ENCODE results near the gene ZSWIM5.

The ZSWIM5 gene

DNA sequence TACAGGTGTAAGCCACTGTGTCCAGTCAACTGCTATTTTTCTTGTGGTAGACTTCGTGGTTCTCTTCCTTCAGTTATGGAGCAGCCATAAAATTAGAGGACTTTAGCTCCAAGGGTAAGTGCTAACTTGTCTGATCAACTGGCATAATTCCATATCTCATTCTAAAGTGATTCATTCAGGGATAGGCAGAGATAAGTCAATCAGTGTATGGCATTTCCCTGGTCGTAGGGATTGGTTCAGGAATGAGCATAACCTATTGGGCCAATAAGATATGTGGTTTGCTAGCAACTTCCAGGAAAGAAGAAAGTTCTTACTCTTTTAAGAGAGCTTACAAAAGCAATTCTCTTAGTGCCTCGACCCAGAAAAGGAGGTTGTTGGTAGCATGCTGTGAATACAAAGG, 4.7 kb upstream of the ZSWIM5 start:
- TF ChIP-seq, protein P1, sequence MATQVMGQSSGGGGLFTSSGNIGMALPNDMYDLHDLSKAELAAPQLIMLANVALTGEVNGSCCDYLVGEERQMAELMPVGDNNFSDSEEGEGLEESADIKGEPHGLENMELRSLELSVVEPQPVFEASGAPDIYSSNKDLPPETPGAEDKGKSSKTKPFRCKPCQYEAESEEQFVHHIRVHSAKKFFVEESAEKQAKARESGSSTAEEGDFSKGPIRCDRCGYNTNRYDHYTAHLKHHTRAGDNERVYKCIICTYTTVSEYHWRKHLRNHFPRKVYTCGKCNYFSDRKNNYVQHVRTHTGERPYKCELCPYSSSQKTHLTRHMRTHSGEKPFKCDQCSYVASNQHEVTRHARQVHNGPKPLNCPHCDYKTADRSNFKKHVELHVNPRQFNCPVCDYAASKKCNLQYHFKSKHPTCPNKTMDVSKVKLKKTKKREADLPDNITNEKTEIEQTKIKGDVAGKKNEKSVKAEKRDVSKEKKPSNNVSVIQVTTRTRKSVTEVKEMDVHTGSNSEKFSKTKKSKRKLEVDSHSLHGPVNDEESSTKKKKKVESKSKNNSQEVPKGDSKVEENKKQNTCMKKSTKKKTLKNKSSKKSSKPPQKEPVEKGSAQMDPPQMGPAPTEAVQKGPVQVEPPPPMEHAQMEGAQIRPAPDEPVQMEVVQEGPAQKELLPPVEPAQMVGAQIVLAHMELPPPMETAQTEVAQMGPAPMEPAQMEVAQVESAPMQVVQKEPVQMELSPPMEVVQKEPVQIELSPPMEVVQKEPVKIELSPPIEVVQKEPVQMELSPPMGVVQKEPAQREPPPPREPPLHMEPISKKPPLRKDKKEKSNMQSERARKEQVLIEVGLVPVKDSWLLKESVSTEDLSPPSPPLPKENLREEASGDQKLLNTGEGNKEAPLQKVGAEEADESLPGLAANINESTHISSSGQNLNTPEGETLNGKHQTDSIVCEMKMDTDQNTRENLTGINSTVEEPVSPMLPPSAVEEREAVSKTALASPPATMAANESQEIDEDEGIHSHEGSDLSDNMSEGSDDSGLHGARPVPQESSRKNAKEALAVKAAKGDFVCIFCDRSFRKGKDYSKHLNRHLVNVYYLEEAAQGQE (IDR thresholded peaks at IDR 0.05; ENCODE audit: insufficient replicate concordance, low read depth), result no peak
- TF ChIP-seq SPI1 (IDR thresholded peaks at IDR 0.05; ENCODE audit: borderline replicate concordance, low read depth), result no peak
- no peak for TF ChIP-seq GABPA (IDR thresholded peaks at IDR 0.05; ENCODE audit: low read depth)
- TF ChIP-seq POLR2AphosphoS5 (IDR thresholded peaks at IDR 0.05; ENCODE audit: low read depth), result no peak
- TF ChIP-seq CTCF (IDR thresholded peaks at IDR 0.05; ENCODE audit: insufficient read depth, low read length), result no peak
- no peak for DNase-seq (ENCODE audit: low read depth in 1 of 2, low spot score in 1 of 2)
- Histone ChIP-seq H3K27me3 (ENCODE audit: insufficient read depth, poor library complexity, severe bottlenecking) (peaks cover 20% of the 10 kb centered on the region), H3K27ac (replicated peaks) (no peak overlapping the region), H3K4me3 (replicated peaks; ENCODE audit: insufficient read depth, low read length) (no peak overlapping the region)

DNA sequence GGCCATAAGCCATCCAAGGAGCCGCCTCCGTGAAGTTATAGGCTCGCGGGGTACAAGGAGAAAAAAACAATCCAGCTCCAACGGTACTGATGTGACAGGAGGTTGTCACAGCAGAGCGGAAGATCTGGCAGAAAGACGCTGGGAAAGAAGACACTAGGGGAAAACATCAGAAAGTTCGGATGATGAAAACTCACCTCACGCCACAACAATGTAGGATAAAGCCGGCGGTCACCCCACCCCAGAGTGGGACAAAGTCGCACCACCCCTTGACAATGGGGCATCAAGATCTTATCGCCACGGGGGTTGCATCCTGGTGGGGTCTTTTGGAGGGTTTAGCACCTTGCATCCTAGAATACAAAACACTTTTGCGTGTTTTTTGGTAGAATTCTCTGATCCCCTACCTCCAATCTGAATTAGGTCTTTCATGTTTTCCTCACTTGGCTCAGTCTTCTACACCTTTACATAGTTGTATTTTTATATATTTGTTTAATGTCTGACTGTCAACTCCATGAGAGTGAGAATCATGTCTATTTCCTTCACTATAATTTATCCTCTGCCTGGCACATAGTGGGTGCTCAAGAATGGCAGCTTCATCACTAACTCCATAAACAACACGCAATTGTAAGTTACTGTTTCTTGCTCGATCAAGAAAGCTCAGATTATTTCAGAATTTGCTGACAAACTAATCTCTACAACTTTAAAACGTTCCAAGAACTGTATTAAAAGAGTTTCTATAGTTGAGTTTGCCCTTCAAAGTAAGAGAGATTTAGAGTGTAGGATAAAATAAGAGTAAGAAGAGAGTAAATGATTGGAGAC, 611 bp upstream of the ZSWIM5 start:
- peaks cover 37% of the 10 kb centered on the region for H3K27me3 ChIP-seq (ENCODE audit: insufficient read depth, poor library complexity, severe bottlenecking)
- TF ChIP-seq CTCF (IDR thresholded peaks at IDR 0.05; ENCODE audit: insufficient read depth, low read length) (no peak), GABPA (IDR thresholded peaks at IDR 0.05; ENCODE audit: low read depth) (no peak), SPI1 (IDR thresholded peaks at IDR 0.05; ENCODE audit: borderline replicate concordance, low read depth) (no peak), POLR2AphosphoS5 (IDR thresholded peaks at IDR 0.05; ENCODE audit: low read depth) (no peak)
- TF ChIP-seq, protein P1 (IDR thresholded peaks at IDR 0.05; ENCODE audit: insufficient replicate concordance, low read depth), result no peak
- DNase-seq (ENCODE audit: low read depth in 1 of 2, low spot score in 1 of 2), result no peak
- peak overlapping the region; percentile 64 for H3K4me3 ChIP-seq (replicated peaks; ENCODE audit: insufficient read depth, low read length)
- H3K27ac ChIP-seq (replicated peaks), result no peak overlapping the region

- Histone ChIP-seq H3K27ac (replicated peaks) (no peak overlapping the region), H3K4me3 (replicated peaks; ENCODE audit: insufficient read depth, low read length) (no peak overlapping the region), H3K27me3 (ENCODE audit: insufficient read depth, poor library complexity, severe bottlenecking) (peaks cover 47% of the 10 kb centered on the region)
- TF ChIP-seq, protein P1 (IDR thresholded peaks at IDR 0.05; ENCODE audit: insufficient replicate concordance, low read depth), result peak; percentile 86
- no peak for TF ChIP-seq SPI1 (IDR thresholded peaks at IDR 0.05; ENCODE audit: borderline replicate concordance, low read depth)
- no peak for TF ChIP-seq CTCF (IDR thresholded peaks at IDR 0.05; ENCODE audit: insufficient read depth, low read length)
- TF ChIP-seq GABPA (IDR thresholded peaks at IDR 0.05; ENCODE audit: low read depth), result no peak
- no peak for TF ChIP-seq POLR2AphosphoS5 (IDR thresholded peaks at IDR 0.05; ENCODE audit: low read depth)
- DNase-seq (ENCODE audit: low read depth in 1 of 2, low spot score in 1 of 2), result no peak
Observed at GRCh38 chr1:45205011-45205909, 1.1 kb downstream of the ZSWIM5 start.
